HepG2 (cell line): ENCODE measurements around the gene MED1. TPM values are rescaled to one million over a fixed set of nuclear protein-coding genes. Genes with fewer than 3 reads are reported as not detected.

Experiments used
- ATAC-seq: fragments of 200-7000 bp; cut with Tn5 transposase; 3 replicates; pipeline ENCODE4 v1.9.1; 2020; ENCODE audit warnings: mild to moderate bottlenecking, moderate library complexity
- BruUV-seq: library from RNA; stranded (reverse); fragments of 400-500 nt; replicated peaks from 2 replicates; lab custom pipeline; 2021; lab: Mats Ljungman, UMichigan
- CTCF ChIA-PET: fragments of 300-600 bp; formaldehyde crosslinking; extraction: SDS; loops from one replicate; lab custom pipeline; 2021; ENCODE audit warnings: low total read pairs, inconsistent platforms, low intra/inter-chr PET ratio; lab: Yijun Ruan, JAX
- POLR2A ChIA-PET: fragments of 350-600 bp; sonication (Branson Sonifier 250); formaldehyde crosslinking; loops from one replicate; lab custom pipeline; 2020; ENCODE audit warnings: antibody characterized with exemption, inconsistent platforms; lab: Yijun Ruan, JAX
- DNase-seq: peaks from one replicate; pipeline ENCODE4 v3.0.0-alpha.2; 2015; ENCODE audit warnings: low spot score
- FAIRE-seq: peaks from 3 replicates; lab custom pipeline; 2011; peaks lifted over from hg19 to GRCh38; lab: Jason Lieb, UNC
- H2AFZ ChIP-seq: one replicate; pipeline ENCODE4 v1.6.1; 2011; ENCODE audit warnings: low read length, inconsistent platforms
- H3K27ac ChIP-seq: fragments of 300-600 bp; 3 replicates; pipeline ENCODE4 v1.8.0; 2011; ENCODE audit warnings: mixed run types, mild to moderate bottlenecking, mixed read lengths, low read length, inconsistent platforms; ENCODE audit not compliant: insufficient read depth; ENCODE audit errors: extremely low read length
- H3K27me3 ChIP-seq, 2 experiments: fragments of 200-600 bp in 1 of 2; 2 replicates in 1 of 2; 3 replicates in 1 of 2; pipeline versions ENCODE4 v1.6.0 to v1.8.0; 2011; ENCODE audit warnings: low read length in 2 of 2, mild to moderate bottlenecking in 2 of 2, moderate library complexity in 2 of 2, inconsistent platforms in 1 of 2; ENCODE audit not compliant: insufficient read depth in 2 of 2, control insufficient read depth in 1 of 2
- H3K36me3 ChIP-seq, 2 experiments: fragments of 200-600 bp in 1 of 2; replicated peaks in 1 of 2; 2 replicates in 1 of 2; 3 replicates in 1 of 2; pipeline versions ENCODE4 v1.5.1 to v1.8.0; 2011; ENCODE audit warnings: low read length in 2 of 2, inconsistent platforms in 1 of 2; ENCODE audit not compliant: insufficient read depth in 2 of 2, control insufficient read depth in 1 of 2
- H3K4me1 ChIP-seq: 2 replicates; pipeline ENCODE4 v1.5.1; 2012; ENCODE audit warnings: low read length, inconsistent platforms; ENCODE audit not compliant: insufficient read depth
- H3K4me2 ChIP-seq: 2 replicates; pipeline ENCODE4 v1.6.0; 2011; ENCODE audit warnings: low read depth, low read length, inconsistent platforms
- H3K4me3 ChIP-seq, 3 experiments: fragments of 200-600 bp in 1 of 3; sonication (generic), shearing (Covaris generic) in 1 of 3; replicated peaks in 1 of 3; 2 replicates each; pipeline ENCODE4 v1.5.1; 2011 to 2016; ENCODE audit warnings: low read length in 3 of 3, inconsistent platforms in 2 of 3, low read depth in 2 of 3, mild to moderate bottlenecking in 2 of 3, control low read depth in 1 of 3, mixed read lengths in 1 of 3; ENCODE audit not compliant: insufficient read depth in 1 of 3
- H3K79me2 ChIP-seq: one replicate; pipeline ENCODE4 v1.6.1; 2011; ENCODE audit warnings: low read length, inconsistent platforms; ENCODE audit not compliant: insufficient read depth
- H3K9ac ChIP-seq: 2 replicates; pipeline ENCODE4 v1.6.0; 2011; ENCODE audit warnings: mild to moderate bottlenecking, low read depth, low read length, inconsistent platforms; ENCODE audit not compliant: insufficient read depth
- H3K9me3 ChIP-seq: 2 replicates; pipeline ENCODE4 v1.5.1; 2012; ENCODE audit warnings: mild to moderate bottlenecking, low read length
- H4K20me1 ChIP-seq: 2 replicates; pipeline ENCODE4 v1.6.0; 2011; ENCODE audit warnings: inconsistent platforms, mild to moderate bottlenecking, low read length, moderate library complexity; ENCODE audit not compliant: insufficient read depth
- RNF2 ChIP-seq: fragments of 450-650 bp; conservative IDR thresholded peaks from 2 replicates; pipeline ENCODE4 v1.6.1; 2016; ENCODE audit warnings: low read depth
- SP4 ChIP-seq: sonication (generic); formaldehyde crosslinking; IDR thresholded peaks from 2 replicates; pipeline ENCODE4 v1.8.1; 2023; ENCODE audit warnings: mild to moderate bottlenecking, missing genetic modification reagents
- TERF1 ChIP-seq: sonication (generic); formaldehyde crosslinking; IDR thresholded peaks from 2 replicates; pipeline ENCODE4 v1.8.0; 2022; ENCODE audit warnings: mild to moderate bottlenecking, missing genetic modification reagents, moderate library complexity
- TOE1 ChIP-seq: sonication (generic); formaldehyde crosslinking; IDR thresholded peaks from 2 replicates; pipeline ENCODE4 v1.4.0; 2020; ENCODE audit warnings: mild to moderate bottlenecking, missing genetic modification reagents
- ZMYM2 ChIP-seq: sonication (generic); formaldehyde crosslinking; IDR thresholded peaks from 2 replicates; pipeline ENCODE4 v1.8.0; 2022; ENCODE audit warnings: mild to moderate bottlenecking, missing genetic modification reagents
- ZNF260 ChIP-seq: sonication (generic); formaldehyde crosslinking; IDR thresholded peaks from 2 replicates; pipeline ENCODE4 v1.4.0; 2020; ENCODE audit warnings: missing genetic modification reagents, low read depth, mild to moderate bottlenecking, borderline replicate concordance
- ZNF687 ChIP-seq: sonication (generic); formaldehyde crosslinking; IDR thresholded peaks from 2 replicates; pipeline ENCODE4 v1.5.1; 2020; ENCODE audit warnings: mild to moderate bottlenecking, missing genetic modification reagents, moderate library complexity
- WGBS: methylation state at CpG from one replicate; pipeline ENCODE4 v1.1.6; 2017; ENCODE audit warnings: low lambda C conversion rate; 5-methylcytosine and 5-hydroxymethylcytosine counted together
- in situ Hi-C: cut with HindIII; loops from 2 replicates; pipeline ENCODE4 v1.10.0; 2017; ENCODE audit warnings: low pct_unique_long_range_greater_than_20kb; ENCODE audit not compliant: extremely low pct_ligation_motif_present
- intact Hi-C: fragments of 100-400 bp; cut with micrococcal nuclease; formaldehyde crosslinking; loops from one replicate; pipeline ENCODE4 v1.10.0; 2022; ENCODE audit not compliant: unreplicated experiment
- polyA plus RNA-seq, 8 experiments: library from polyadenylated mRNA; depleted of rRNA in 3 of 8; stranded (reverse) in 7 of 8; unstranded in 1 of 8; fragments of >200 nt; fragmentation: Illumina TruSeq in 4 of 8; extraction: Trizol in 4 of 8; gene quantifications; 2 replicates each; pipeline versions ENCODE4 v1.2.1 to v1.2.3, GENCODE V29; 2011 to 2016; ENCODE audit warnings: low read depth in 4 of 8, missing spikeins in 1 of 8, mixed read lengths in 1 of 8; ENCODE audit not compliant: insufficient read depth in 1 of 8
- total RNA-seq, 5 experiments: library from RNA; depleted of rRNA; stranded (reverse); fragments of >200 nt; fragmentation: Illumina TruSeq; extraction: Trizol; gene quantifications; 2 replicates each; pipeline ENCODE4 v1.2.3, GENCODE V29; 2016; ENCODE audit warnings: low read depth in 1 of 5

MED1 gene
- total and polyA plus RNA-seq, 2 of the 13 experiments (the other 11 are each of a cell fraction or from before 2014, with no cell fraction given): 37.5 to 40.1 TPM

- Histone ChIP-seq H2AFZ (no peak overlapping the region), H3K79me2 (peaks cover 43% of the 10 kb centered on the region), H3K27me3 (no peaks in the 10 kb centered on the region), H3K4me2 (no peak overlapping the region), H3K4me1 (peaks cover 7% of the 10 kb centered on the region), H3K9ac (0 out of 2 replicates have a peak overlapping the region, but pooled peaks have one; percentile 15), H3K9me3 (no peaks in the 10 kb centered on the region), H4K20me1 (peaks cover 11% of the 10 kb centered on the region; the same call in 1 of the 2 replicates), H3K36me3 (no peaks in the 10 kb centered on the region), H3K27ac (no peak overlapping the region), H3K4me3 (no peak overlapping the region)
- ATAC-seq (no peak), FAIRE-seq (no peak), DNase-seq (no peak)
- ChIA-PET CTCF (no interaction called here), POLR2A (no interaction called here)
- TF ChIP-seq TOE1 (CRISPR knock-in tag) (no peak), RNF2 (no peak), ZNF260 (no peak), ZNF687 (CRISPR knock-in tag) (no peak), SP4 (no peak), TERF1 (CRISPR knock-in tag) (no peak), ZMYM2 (CRISPR knock-in tag) (no peak)
- no TSS peak for BruUV-seq
- in situ Hi-C loops: no loop called here
- intact Hi-C loops: no loop called here
- 99% methylated on average over 2 of the region's 2 CpGs for WGBS
Observed at GRCh38 chr17:39393736-39394135, 57.3 kb downstream of the MED1 start.
